Left ventricle myocardium inferior (tissue), 1 donor: ENCODE measurements around the gene NENF. TPM values are rescaled to one million over a fixed set of nuclear protein-coding genes. Genes with fewer than 3 reads are reported as not detected.

Source experiments
- DNase-seq: peaks from one replicate; pipeline ENCODE4 v3.0.0-alpha.2; 2020
- H3K27ac ChIP-seq: fragments of 200-600 bp; replicated peaks from 2 replicates; pipeline ENCODE4 v1.8.0; 2021
- H3K27me3 ChIP-seq: fragments of 200-600 bp; 2 replicates; pipeline ENCODE4 v1.8.0; 2021; ENCODE audit warnings: low read depth
- H3K36me3 ChIP-seq: fragments of 200-600 bp; 2 replicates; pipeline ENCODE4 v1.8.0; 2021
- H3K4me1 ChIP-seq: fragments of 200-600 bp; 2 replicates; pipeline ENCODE4 v1.8.0; 2021
- H3K4me3 ChIP-seq: fragments of 200-600 bp; 2 replicates; pipeline ENCODE4 v1.8.0; 2021; ENCODE audit warnings: mild to moderate bottlenecking, moderate library complexity
- H3K9me3 ChIP-seq: fragments of 200-600 bp; replicated peaks from 2 replicates; pipeline ENCODE4 v1.8.0; 2021
- CTCF ChIP-seq: fragments of 200-600 bp; IDR thresholded peaks from 2 replicates; pipeline ENCODE4 v1.8.0; 2021; ENCODE audit warnings: antibody characterized with exemption, mild to moderate bottlenecking, borderline replicate concordance
- intact Hi-C: fragments of 100-400 bp; cut with micrococcal nuclease; formaldehyde crosslinking; loops from one replicate; pipeline ENCODE4 v1.11.0; 2022
- total RNA-seq: library from RNA; stranded (reverse); fragmentation: NEBNext Ultra II Directional; extraction: Animal tissue kit (Norgen Biotek cat#: 25700); gene quantifications from one replicate; pipeline ENCODE4 v1.2.1, GENCODE V29; 2021
- donor health status: DM: no; HTN: yes; CAD: no; lungs with severe emphysema.

NENF gene
- total RNA-seq, 1 donor from 2014 or later = 108 TPM

GRCh38 chr1:212433577-212434462, 1.1 kb downstream of the NENF start:
- TF ChIP-seq CTCF = no peak
- intact Hi-C loops = no loop called here
- Histone ChIP-seq H3K27me3 (no peaks in the 10 kb centered on the region), H3K4me3 (peak overlapping the region; percentile 81), H3K9me3 (no peaks in the 10 kb centered on the region), H3K36me3 (no peaks in the 10 kb centered on the region), H3K27ac (peak overlapping the region; percentile 92), H3K4me1 (peaks cover 36% of the 10 kb centered on the region)
- DNase-seq = no peak

GRCh38 chr1:212434992-212435391, 2.3 kb downstream of the NENF start:
- Histone ChIP-seq H3K4me1 (peaks cover 36% of the 10 kb centered on the region), H3K27ac (no peak overlapping the region)
- intact Hi-C loops = no loop called here

GRCh38 chr1:212437179-212437798, 4.6 kb downstream of the NENF start:
- no peak for TF ChIP-seq CTCF
- intact Hi-C loops = no loop called here
- H3K9me3 ChIP-seq = no peaks in the 10 kb centered on the region
- H3K27ac ChIP-seq = no peak overlapping the region
- H3K27me3 ChIP-seq = no peaks in the 10 kb centered on the region
- H3K4me1 ChIP-seq = peaks cover 36% of the 10 kb centered on the region
- DNase-seq = no peak
- H3K36me3 ChIP-seq = no peaks in the 10 kb centered on the region
- H3K4me3 ChIP-seq = no peak overlapping the region

More at GRCh38 chr1:212434992-212435391, 2.3 kb downstream of the NENF start:
- no peak for DNase-seq
- Histone ChIP-seq H3K36me3 (no peaks in the 10 kb centered on the region), H3K27me3 (no peaks in the 10 kb centered on the region), H3K9me3 (no peaks in the 10 kb centered on the region), H3K4me3 (no peak overlapping the region)
- no peak for TF ChIP-seq CTCF

- H3K4me1 ChIP-seq = peaks cover 24% of the 10 kb centered on the region
- no peak overlapping the region for H3K4me3 ChIP-seq
- intact Hi-C loops = no loop called here
- H3K27ac ChIP-seq = no peak overlapping the region
- no peaks in the 10 kb centered on the region for H3K9me3 ChIP-seq
- H3K27me3 ChIP-seq = no peaks in the 10 kb centered on the region
- TF ChIP-seq CTCF = no peak
- no peaks in the 10 kb centered on the region for H3K36me3 ChIP-seq
- DNase-seq = no peak
Observed at GRCh38 chr1:212438831-212439237, 6.1 kb downstream of the NENF start.

- intact Hi-C loops = no loop called here
- peaks cover 14% of the 10 kb centered on the region for H3K4me1 ChIP-seq
- H3K27ac ChIP-seq = no peak overlapping the region
- H3K27me3 ChIP-seq = no peaks in the 10 kb centered on the region
- TF ChIP-seq CTCF = no peak
- no peaks in the 10 kb centered on the region for H3K9me3 ChIP-seq
- H3K36me3 ChIP-seq = peaks cover 9% of the 10 kb centered on the region
- no peak for DNase-seq
- no peak overlapping the region for H3K4me3 ChIP-seq
Observed at GRCh38 chr1:212440419-212440818, 7.7 kb downstream of the NENF start.
